Measurements from ENCODE around the gene RPS21. TPM values are rescaled to one million over a fixed set of nuclear protein-coding genes. Genes with fewer than 3 reads are reported as not detected.
A peak's percentile ranks its signal among the peaks of the same experiment; 100 is the strongest.

Gene RPS21
- total and polyA plus RNA-seq, 2 of the 13 experiments (the other 11 are each of a cell fraction or from before 2014, with no cell fraction given) = 2,647 to 11,063 TPM

DNA sequence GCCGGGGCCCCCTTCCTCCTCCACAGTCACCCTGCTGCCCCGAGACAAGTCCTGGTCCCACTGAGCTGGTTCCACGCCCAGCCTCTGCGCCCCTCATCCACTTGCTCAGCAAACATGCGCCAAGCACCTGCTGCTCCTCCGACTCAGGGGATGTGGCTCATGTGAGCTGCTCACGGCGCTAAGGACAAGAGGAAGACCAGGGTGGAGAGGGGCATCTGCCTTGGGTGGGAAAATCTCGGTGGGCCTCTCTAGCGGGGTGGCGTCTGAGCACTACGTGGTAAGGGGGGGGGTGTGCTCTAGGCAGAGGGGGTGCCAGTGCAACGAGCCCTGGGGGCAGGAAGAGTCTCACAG is 24.3 kb upstream of the RPS21 start:
- Histone ChIP-seq H3K9me3 (ENCODE audit: low read length) (no peaks in the 10 kb centered on the region), H2AFZ (ENCODE audit: low read length) (no peak overlapping the region), H3K9ac (ENCODE audit: insufficient read depth, low read depth, low read length) (no peak overlapping the region), H3K4me3 (replicated peaks in 1 of 3; ENCODE audit: insufficient read depth in 1 of 3, low read depth in 2 of 3, low read length in 3 of 3) (no peak overlapping the region), H3K27ac (ENCODE audit: extremely low read length, insufficient read depth, low read length) (peak overlapping the region; percentile 5), H3K36me3 (replicated peaks in 1 of 2; ENCODE audit: control insufficient read depth in 1 of 2, insufficient read depth in 2 of 2, low read length in 2 of 2) (peaks cover 22 to 24% of the 10 kb centered on the region in 2 experiments), H3K4me1 (ENCODE audit: insufficient read depth, low read length) (peaks cover 52% of the 10 kb centered on the region), H3K27me3 (ENCODE audit: control insufficient read depth in 1 of 2, insufficient read depth in 2 of 2, low read length in 2 of 2) (no peaks in the 10 kb centered on the region), H3K4me2 (ENCODE audit: low read depth, low read length) (no peak overlapping the region), H3K79me2 (ENCODE audit: insufficient read depth, low read length) (peaks cover 38% of the 10 kb centered on the region), H4K20me1 (ENCODE audit: insufficient read depth, low read length) (peaks cover 30% of the 10 kb centered on the region)
- in situ Hi-C loops (cut with HindIII; ENCODE audit: extremely low pct_ligation_motif_present, low pct_unique_long_range_greater_than_20kb) = no loop called here
- POLR2A ChIA-PET = interaction anchor here (7.4 kb wide), 1 partner anchor 14 kb away, joined by 95 read pairs; no protein-coding TSS in a partner anchor
- TF ChIP-seq HNRNPL (IDR thresholded peaks at IDR 0.05; ENCODE audit: low read depth, low read length) (0 out of 2 replicates have a peak, but pooled peaks have one; percentile 40), RAD21 (CRISPR knock-in tag; IDR thresholded peaks at IDR 0.05) (no peak), AGO2 (optimal IDR thresholded peaks at IDR 0.05; ENCODE audit: low read depth, low read length) (peak; percentile 24), PHF5A (CRISPR knock-in tag; IDR thresholded peaks at IDR 0.05; ENCODE audit: low read depth, unreplicated experiment) (no peak), POLR2G (IDR thresholded peaks at IDR 0.05; ENCODE audit: low read depth, low read length) (no peak), ZBTB38 (CRISPR knock-in tag; IDR thresholded peaks at IDR 0.05) (no peak), MLLT10 (CRISPR knock-in tag; IDR thresholded peaks at IDR 0.05) (no peak)
- TF ChIP-seq, protein P1, sequence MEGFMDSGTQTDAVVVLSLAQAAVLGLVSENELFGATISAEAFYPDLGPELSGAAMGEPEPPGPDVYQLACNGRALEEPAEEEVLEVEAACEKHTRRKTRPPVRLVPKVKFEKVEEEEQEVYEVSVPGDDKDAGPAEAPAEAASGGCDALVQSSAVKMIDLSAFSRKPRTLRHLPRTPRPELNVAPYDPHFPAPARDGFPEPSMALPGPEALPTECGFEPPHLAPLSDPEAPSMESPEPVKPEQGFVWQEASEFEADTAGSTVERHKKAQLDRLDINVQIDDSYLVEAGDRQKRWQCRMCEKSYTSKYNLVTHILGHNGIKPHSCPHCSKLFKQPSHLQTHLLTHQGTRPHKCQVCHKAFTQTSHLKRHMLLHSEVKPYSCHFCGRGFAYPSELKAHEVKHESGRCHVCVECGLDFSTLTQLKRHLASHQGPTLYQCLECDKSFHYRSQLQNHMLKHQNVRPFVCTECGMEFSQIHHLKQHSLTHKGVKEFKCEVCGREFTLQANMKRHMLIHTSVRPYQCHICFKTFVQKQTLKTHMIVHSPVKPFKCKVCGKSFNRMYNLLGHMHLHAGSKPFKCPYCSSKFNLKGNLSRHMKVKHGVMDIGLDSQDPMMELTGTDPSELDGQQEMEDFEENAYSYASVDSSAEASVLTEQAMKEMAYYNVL (CRISPR knock-in tag; IDR thresholded peaks at IDR 0.05; ENCODE audit: borderline replicate concordance) = no peak
- TF ChIP-seq, protein P2, sequence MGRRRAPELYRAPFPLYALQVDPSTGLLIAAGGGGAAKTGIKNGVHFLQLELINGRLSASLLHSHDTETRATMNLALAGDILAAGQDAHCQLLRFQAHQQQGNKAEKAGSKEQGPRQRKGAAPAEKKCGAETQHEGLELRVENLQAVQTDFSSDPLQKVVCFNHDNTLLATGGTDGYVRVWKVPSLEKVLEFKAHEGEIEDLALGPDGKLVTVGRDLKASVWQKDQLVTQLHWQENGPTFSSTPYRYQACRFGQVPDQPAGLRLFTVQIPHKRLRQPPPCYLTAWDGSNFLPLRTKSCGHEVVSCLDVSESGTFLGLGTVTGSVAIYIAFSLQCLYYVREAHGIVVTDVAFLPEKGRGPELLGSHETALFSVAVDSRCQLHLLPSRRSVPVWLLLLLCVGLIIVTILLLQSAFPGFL (CRISPR knock-in tag; IDR thresholded peaks at IDR 0.05) = no peak
- TF ChIP-seq, protein P3, sequence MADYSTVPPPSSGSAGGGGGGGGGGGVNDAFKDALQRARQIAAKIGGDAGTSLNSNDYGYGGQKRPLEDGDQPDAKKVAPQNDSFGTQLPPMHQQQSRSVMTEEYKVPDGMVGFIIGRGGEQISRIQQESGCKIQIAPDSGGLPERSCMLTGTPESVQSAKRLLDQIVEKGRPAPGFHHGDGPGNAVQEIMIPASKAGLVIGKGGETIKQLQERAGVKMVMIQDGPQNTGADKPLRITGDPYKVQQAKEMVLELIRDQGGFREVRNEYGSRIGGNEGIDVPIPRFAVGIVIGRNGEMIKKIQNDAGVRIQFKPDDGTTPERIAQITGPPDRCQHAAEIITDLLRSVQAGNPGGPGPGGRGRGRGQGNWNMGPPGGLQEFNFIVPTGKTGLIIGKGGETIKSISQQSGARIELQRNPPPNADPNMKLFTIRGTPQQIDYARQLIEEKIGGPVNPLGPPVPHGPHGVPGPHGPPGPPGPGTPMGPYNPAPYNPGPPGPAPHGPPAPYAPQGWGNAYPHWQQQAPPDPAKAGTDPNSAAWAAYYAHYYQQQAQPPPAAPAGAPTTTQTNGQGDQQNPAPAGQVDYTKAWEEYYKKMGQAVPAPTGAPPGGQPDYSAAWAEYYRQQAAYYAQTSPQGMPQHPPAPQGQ (CRISPR knock-in tag; IDR thresholded peaks at IDR 0.05; ENCODE audit: borderline replicate concordance) = no peak
- TF ChIP-seq, protein P4, sequence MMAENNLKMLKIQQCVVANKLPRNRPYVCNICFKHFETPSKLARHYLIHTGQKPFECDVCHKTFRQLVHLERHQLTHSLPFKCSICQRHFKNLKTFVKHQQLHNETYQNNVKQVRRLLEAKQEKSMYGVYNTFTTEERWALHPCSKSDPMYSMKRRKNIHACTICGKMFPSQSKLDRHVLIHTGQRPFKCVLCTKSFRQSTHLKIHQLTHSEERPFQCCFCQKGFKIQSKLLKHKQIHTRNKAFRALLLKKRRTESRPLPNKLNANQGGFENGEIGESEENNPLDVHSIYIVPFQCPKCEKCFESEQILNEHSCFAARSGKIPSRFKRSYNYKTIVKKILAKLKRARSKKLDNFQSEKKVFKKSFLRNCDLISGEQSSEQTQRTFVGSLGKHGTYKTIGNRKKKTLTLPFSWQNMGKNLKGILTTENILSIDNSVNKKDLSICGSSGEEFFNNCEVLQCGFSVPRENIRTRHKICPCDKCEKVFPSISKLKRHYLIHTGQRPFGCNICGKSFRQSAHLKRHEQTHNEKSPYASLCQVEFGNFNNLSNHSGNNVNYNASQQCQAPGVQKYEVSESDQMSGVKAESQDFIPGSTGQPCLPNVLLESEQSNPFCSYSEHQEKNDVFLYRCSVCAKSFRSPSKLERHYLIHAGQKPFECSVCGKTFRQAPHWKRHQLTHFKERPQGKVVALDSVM (CRISPR knock-in tag; IDR thresholded peaks at IDR 0.05) = no peak
- WGBS (ENCODE audit: low lambda C conversion rate) = 92% methylated on average over 13 of the region's 13 CpGs
- intact Hi-C loops (cut with micrococcal nuclease; ENCODE audit: unreplicated experiment) = loop anchor here (10.0 kb wide), 1 partner anchor 1602 kb away; the partner anchor contains the start of gene ZNF512B
- FAIRE-seq = no peak
- no TSS peak for BruUV-seq (replicated peaks)
- CTCF ChIA-PET (ENCODE audit: low intra/inter-chr PET ratio, low total read pairs) = interaction anchor here (1.1 kb wide), 1 partner anchor 14 kb away, joined by 3 read pairs; no protein-coding TSS in a partner anchor
- ATAC-seq = no peak
- DNase-seq (ENCODE audit: low spot score) = no peak

All from HepG2 (cell line).